Mesenchymal stem cell (in vitro differentiated cells and primary cell): ENCODE results near the gene SLC16A7.
"Not testable (repeated sequence)": the region's sequence is repeated elsewhere in the genome, so short reads cannot be mapped to it uniquely, and the experiment has no call there.

Experiments
- DNase-seq: peaks from one replicate; pipeline ENCODE4 v3.0.0-alpha.2; 2013
- H2AFZ ChIP-seq: one replicate; pipeline ENCODE4 v1.6.1; 2013; ENCODE audit warnings: low read depth, mild to moderate bottlenecking, control low read depth, inconsistent platforms, low read length, moderate library complexity
- H2AK5ac ChIP-seq: 2 replicates; pipeline ENCODE4 v1.6.1; 2013; ENCODE audit warnings: low read length, moderate library complexity, mild to moderate bottlenecking, inconsistent platforms; ENCODE audit not compliant: severe bottlenecking
- H2BK120ac ChIP-seq: one replicate; pipeline ENCODE4 v1.6.1; 2013; ENCODE audit warnings: low read depth, mild to moderate bottlenecking, inconsistent platforms, low read length, moderate library complexity
- H2BK12ac ChIP-seq, 2 experiments: one replicate each; pipeline ENCODE4 v1.6.1; 2013; ENCODE audit warnings: inconsistent platforms in 2 of 2, low read length in 2 of 2, mild to moderate bottlenecking in 2 of 2, moderate library complexity in 2 of 2, control low read depth in 1 of 2
- H2BK15ac ChIP-seq: one replicate; pipeline ENCODE4 v1.6.1; 2013; ENCODE audit warnings: mild to moderate bottlenecking, low read depth, inconsistent platforms; ENCODE audit not compliant: poor library complexity, severe bottlenecking
- H2BK5ac ChIP-seq: 2 replicates; pipeline ENCODE4 v1.6.1; 2013; ENCODE audit warnings: low read depth, mild to moderate bottlenecking, low read length, control low read depth, inconsistent platforms; ENCODE audit not compliant: poor library complexity, severe bottlenecking
- H3K14ac ChIP-seq, 2 experiments: one replicate each; pipeline ENCODE4 v1.6.1; 2013; ENCODE audit warnings: inconsistent platforms in 2 of 2, low read length in 2 of 2, control low read depth in 1 of 2, mild to moderate bottlenecking in 1 of 2, moderate library complexity in 1 of 2
- H3K18ac ChIP-seq, 2 experiments: one replicate each; pipeline ENCODE4 v1.6.1; 2013; ENCODE audit warnings: inconsistent platforms in 2 of 2, low read length in 2 of 2, control low read depth in 1 of 2, low read depth in 1 of 2, mild to moderate bottlenecking in 1 of 2
- H3K23ac ChIP-seq, 2 experiments: one replicate each; pipeline ENCODE4 v1.6.1; 2013; ENCODE audit warnings: inconsistent platforms in 2 of 2, low read length in 2 of 2, mild to moderate bottlenecking in 2 of 2, moderate library complexity in 2 of 2, control low read depth in 1 of 2
- H3K27ac ChIP-seq: 2 replicates; pipeline ENCODE4 v1.5.1; 2013; ENCODE audit warnings: mild to moderate bottlenecking, moderate library complexity, low read length, control low read depth, inconsistent platforms; ENCODE audit not compliant: poor library complexity, severe bottlenecking
- H3K27me3 ChIP-seq, 2 experiments: 2 replicates each; pipeline versions ENCODE4 v1.6.1 to v1.7.0; 2013; ENCODE audit warnings: low read length in 2 of 2, mild to moderate bottlenecking in 2 of 2, moderate library complexity in 2 of 2, control low read depth in 1 of 2, inconsistent platforms in 1 of 2; ENCODE audit not compliant: control insufficient read depth in 1 of 2, insufficient read depth in 1 of 2
- H3K36me3 ChIP-seq, 2 experiments: 2 replicates each; pipeline versions ENCODE4 v1.6.1 to v1.7.0; 2013; ENCODE audit warnings: low read length in 2 of 2, control low read depth in 1 of 2, inconsistent platforms in 1 of 2, low read depth in 1 of 2, mild to moderate bottlenecking in 1 of 2; ENCODE audit not compliant: insufficient read depth in 2 of 2, control insufficient read depth in 1 of 2
- H3K4ac ChIP-seq, 2 experiments: one replicate each; pipeline ENCODE4 v1.6.1; 2013; ENCODE audit warnings: inconsistent platforms in 2 of 2, low read length in 2 of 2, mild to moderate bottlenecking in 2 of 2, moderate library complexity in 2 of 2, control low read depth in 1 of 2, low read depth in 1 of 2
- H3K4me1 ChIP-seq: 2 replicates; pipeline ENCODE4 v1.6.1; 2013; ENCODE audit warnings: low read depth, low read length, control low read depth; ENCODE audit not compliant: control insufficient read depth, insufficient read depth
- H3K4me2 ChIP-seq: 2 replicates; pipeline ENCODE4 v1.6.1; 2013; ENCODE audit warnings: low read length, mild to moderate bottlenecking, inconsistent platforms; ENCODE audit not compliant: poor library complexity, severe bottlenecking
- H3K4me3 ChIP-seq, 2 experiments: 2 replicates each; pipeline versions ENCODE4 v1.5.1 to v1.7.0; 2013; ENCODE audit warnings: low read length in 2 of 2, mild to moderate bottlenecking in 2 of 2, control low read depth in 1 of 2, low read depth in 1 of 2; ENCODE audit not compliant: insufficient read depth in 1 of 2
- H3K79me1 ChIP-seq: replicated peaks from 2 replicates; pipeline ENCODE4 v1.6.1; 2013; ENCODE audit warnings: mild to moderate bottlenecking, control low read depth, low read length, inconsistent platforms; ENCODE audit not compliant: poor library complexity, severe bottlenecking
- H3K9ac ChIP-seq: 2 replicates; pipeline ENCODE4 v1.7.0; 2013; ENCODE audit warnings: mild to moderate bottlenecking, low read length, moderate library complexity
- H3K9me3 ChIP-seq: 2 replicates; pipeline ENCODE4 v1.7.0; 2013; ENCODE audit warnings: mild to moderate bottlenecking, low read length; ENCODE audit not compliant: control insufficient read depth
- H4K8ac ChIP-seq: one replicate; pipeline ENCODE4 v1.6.1; 2013; ENCODE audit warnings: inconsistent platforms, mild to moderate bottlenecking, low read length, moderate library complexity
- H4K91ac ChIP-seq: one replicate; pipeline ENCODE4 v1.6.1; 2013; ENCODE audit warnings: mild to moderate bottlenecking, low read length, inconsistent platforms
- WGBS: methylation state at CpG from one replicate; pipeline ENCODE4 v1.1.7; 2013; ENCODE audit warnings: mixed read lengths; 5-methylcytosine and 5-hydroxymethylcytosine counted together

Gene SLC16A7

DNA sequence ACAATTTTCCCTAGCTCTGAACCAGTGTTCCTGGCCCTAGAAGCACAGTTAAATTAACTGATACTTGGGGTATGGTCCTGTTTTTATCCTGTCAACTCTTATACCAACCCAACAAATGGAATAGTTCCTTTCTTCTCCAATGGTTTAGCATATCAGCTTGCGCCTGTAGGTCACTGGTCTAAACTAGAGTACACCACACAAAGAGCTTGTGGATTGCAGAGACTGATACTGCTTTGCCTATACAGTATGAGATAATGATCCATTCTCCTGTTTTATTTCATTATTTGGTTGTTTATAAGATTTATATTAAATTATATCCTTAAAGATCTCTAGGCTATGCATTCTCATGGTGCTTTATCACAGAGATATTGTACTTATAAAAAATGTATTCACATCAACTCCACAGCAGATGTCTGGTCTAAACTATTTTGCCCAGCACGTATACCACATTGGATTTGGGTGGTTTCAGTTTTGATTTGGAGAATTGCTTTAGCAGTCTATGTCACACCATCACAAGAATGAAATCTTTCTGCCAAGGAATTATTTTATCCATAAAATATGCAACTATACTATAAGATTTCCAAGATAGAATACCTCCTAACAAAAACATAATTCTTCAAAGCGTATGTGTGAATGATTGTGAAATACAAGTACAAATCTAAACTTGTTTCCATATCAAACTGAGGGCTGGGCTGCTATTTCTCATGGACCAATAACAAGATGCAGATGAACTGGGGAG is 142.1 kb downstream of the SLC16A7 start:
- H2BK5ac ChIP-seq = no peak overlapping the region
- H2BK12ac ChIP-seq = no peak overlapping the region
- no CpG with 5 or more reads among the region's 3 CpGs for WGBS
- no peaks in the 10 kb centered on the region for H3K9me3 ChIP-seq
- H4K8ac ChIP-seq = no peak overlapping the region
- H3K4me1 ChIP-seq = no peaks in the 10 kb centered on the region
- peak overlapping the region in 1 of 2 experiments; percentile 67 for H3K4me3 ChIP-seq
- no peak overlapping the region for H3K23ac ChIP-seq
- no peaks in the 10 kb centered on the region for H3K27me3 ChIP-seq
- peak; percentile 20 for DNase-seq
- peak overlapping the region; percentile 62 for H3K9ac ChIP-seq
- no peak overlapping the region for H2AK5ac ChIP-seq
- peak overlapping the region in 1 of 2 experiments; percentile 4 for H3K4ac ChIP-seq
- no peak overlapping the region for H4K91ac ChIP-seq
- no peak overlapping the region for H3K18ac ChIP-seq
- no peak overlapping the region for H3K27ac ChIP-seq
- no peak overlapping the region for H2BK120ac ChIP-seq
- H2AFZ ChIP-seq = no peak overlapping the region
- H2BK15ac ChIP-seq = no peak overlapping the region
- H3K79me1 ChIP-seq = no peaks in the 10 kb centered on the region
- H3K36me3 ChIP-seq = no peaks in the 10 kb centered on the region
- no peak overlapping the region for H3K14ac ChIP-seq
- no peak overlapping the region for H3K4me2 ChIP-seq

DNA sequence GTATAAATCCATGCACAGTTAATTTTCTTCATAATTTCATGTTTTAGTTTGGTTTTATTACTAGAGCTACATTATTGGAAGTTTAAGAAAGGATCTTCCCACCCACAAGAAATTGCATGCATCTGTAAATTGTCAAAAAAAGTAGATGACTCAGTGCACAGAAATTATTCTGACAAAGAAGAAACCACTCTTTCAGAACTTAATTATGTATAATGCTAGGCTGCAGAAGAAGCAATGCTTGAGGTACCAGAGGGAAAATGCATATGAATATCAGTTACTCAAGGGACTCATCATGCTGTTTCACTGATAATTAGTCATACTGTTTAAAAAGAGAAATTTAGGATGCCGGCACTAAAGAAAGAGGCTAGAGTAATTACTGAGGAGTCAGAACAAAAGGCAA is 147.0 kb downstream of the SLC16A7 start:
- H2AK5ac ChIP-seq = no peak overlapping the region
- no peak overlapping the region for H4K8ac ChIP-seq
- no peak overlapping the region for H2AFZ ChIP-seq
- H3K9ac ChIP-seq = peak overlapping the region; percentile 37
- no peak overlapping the region for H2BK5ac ChIP-seq
- H3K18ac ChIP-seq = no peak overlapping the region
- no peaks in the 10 kb centered on the region for H3K4me1 ChIP-seq
- no peak overlapping the region for H3K27ac ChIP-seq
- no peak overlapping the region for H2BK15ac ChIP-seq
- H2BK120ac ChIP-seq = no peak overlapping the region
- H3K4me3 ChIP-seq = no peak overlapping the region
- H3K36me3 ChIP-seq = peaks cover 0 to 10% of the 10 kb centered on the region in 2 experiments
- H2BK12ac ChIP-seq = no peak overlapping the region
- no peaks in the 10 kb centered on the region for H3K9me3 ChIP-seq
- no peak overlapping the region for H3K14ac ChIP-seq
- WGBS = no CpG with 5 or more reads among the region's 1 CpG
- DNase-seq = peak; percentile 5
- no peak overlapping the region for H3K4ac ChIP-seq
- no peaks in the 10 kb centered on the region for H3K27me3 ChIP-seq
- H4K91ac ChIP-seq = no peak overlapping the region
- no peak overlapping the region for H3K4me2 ChIP-seq
- H3K23ac ChIP-seq = no peak overlapping the region
- peaks cover 4% of the 10 kb centered on the region for H3K79me1 ChIP-seq

DNA sequence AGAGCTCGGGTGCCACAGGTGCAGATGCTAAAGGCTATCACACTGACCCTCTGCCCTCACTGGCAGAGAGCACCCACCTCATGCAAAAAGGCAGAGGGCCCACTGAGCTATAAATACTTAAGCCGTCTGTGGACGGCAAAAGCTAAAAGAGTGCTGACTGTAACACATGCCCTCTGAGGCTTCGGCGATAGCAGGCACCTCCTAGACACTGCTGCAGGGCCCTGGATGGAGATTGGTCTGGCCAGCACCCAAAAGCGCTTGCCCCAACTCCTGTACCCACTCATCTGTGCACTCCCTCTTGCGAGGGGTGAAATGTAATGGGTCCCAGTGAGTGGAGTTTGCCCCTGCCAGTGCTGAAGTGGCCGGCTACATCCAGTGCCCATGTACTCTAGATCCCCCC is 148.7 kb downstream of the SLC16A7 start:
- no peak overlapping the region for H3K4me2 ChIP-seq

DNA sequence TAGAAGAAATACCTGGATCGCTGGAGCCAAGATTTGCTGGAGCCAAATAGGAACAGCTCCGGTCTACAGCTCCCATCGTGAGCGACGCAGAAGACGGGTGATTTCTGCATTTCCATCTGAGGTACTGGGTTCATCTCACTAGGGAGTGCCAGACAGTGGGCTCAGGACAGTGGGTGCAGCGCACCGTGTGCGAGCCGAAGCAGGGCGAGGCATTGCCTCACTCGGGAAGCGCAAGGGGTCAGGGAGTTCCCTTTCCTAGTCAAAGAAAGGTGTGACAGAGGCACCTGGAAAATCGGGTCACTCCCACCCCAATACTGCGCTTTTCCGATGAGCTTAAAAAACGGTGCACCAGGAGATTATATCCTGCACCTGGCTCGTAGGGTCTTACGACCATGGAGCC is 155.3 kb downstream of the SLC16A7 start:
- not testable (repeated sequence) for H3K4ac ChIP-seq, H2BK5ac ChIP-seq, H3K4me2 ChIP-seq, H3K14ac ChIP-seq, H2AK5ac ChIP-seq, H2AFZ ChIP-seq, H4K8ac ChIP-seq, H2BK12ac ChIP-seq, DNase-seq, H3K27me3 ChIP-seq, H2BK15ac ChIP-seq, H3K23ac ChIP-seq, H3K27ac ChIP-seq, H3K9me3 ChIP-seq, H2BK120ac ChIP-seq, H3K18ac ChIP-seq, H3K79me1 ChIP-seq, H3K36me3 ChIP-seq, H3K9ac ChIP-seq, H3K4me3 ChIP-seq, H4K91ac ChIP-seq, H3K4me1 ChIP-seq
- 93% methylated on average over 19 of the region's 19 CpGs for WGBS

More for the DNA sequence above, 148.7 kb downstream of the SLC16A7 start:
- H3K36me3 ChIP-seq = peaks cover 0 to 15% of the 10 kb centered on the region in 2 experiments
- H4K8ac ChIP-seq = no peak overlapping the region
- no peak overlapping the region for H4K91ac ChIP-seq
- H2AFZ ChIP-seq = no peak overlapping the region
- H3K4me1 ChIP-seq = no peaks in the 10 kb centered on the region
- no peak overlapping the region for H2BK5ac ChIP-seq
- H2AK5ac ChIP-seq = no peak overlapping the region
- no peak overlapping the region for H3K14ac ChIP-seq
- peaks cover 4% of the 10 kb centered on the region for H3K9me3 ChIP-seq
- no peak overlapping the region for H3K27ac ChIP-seq
- H3K23ac ChIP-seq = no peak overlapping the region
- H3K79me1 ChIP-seq = peaks cover 4% of the 10 kb centered on the region
- H3K27me3 ChIP-seq = no peaks in the 10 kb centered on the region
- H2BK12ac ChIP-seq = no peak overlapping the region
- no peak overlapping the region for H3K18ac ChIP-seq
- WGBS = 93% methylated on average over 7 of the region's 8 CpGs
- H3K4me3 ChIP-seq = no peak overlapping the region
- no peak overlapping the region for H3K9ac ChIP-seq
- no peak for DNase-seq
- H2BK120ac ChIP-seq = no peak overlapping the region
- H3K4ac ChIP-seq = no peak overlapping the region
- no peak overlapping the region for H2BK15ac ChIP-seq
